SK-N-SH (cell line): Measurements from ENCODE around the gene FXR1. TPM values are rescaled to one million over a fixed set of nuclear protein-coding genes. Genes with fewer than 3 reads are reported as not detected.

Experiments
- CTCF ChIA-PET: fragments of 300-600, 350-600 bp; formaldehyde crosslinking; extraction: SDS; loops from one replicate; lab custom pipeline; 2021; lab: Yijun Ruan, JAX
- POLR2A ChIA-PET: fragments of 350-600 bp; sonication (Branson Sonifier 250); formaldehyde crosslinking; extraction: SDS; loops from one replicate; lab custom pipeline; 2020; ENCODE audit warnings: antibody characterized with exemption, inconsistent platforms; lab: Yijun Ruan, JAX
- DNase-seq: peaks from one replicate; pipeline ENCODE4 v3.0.0; 2012
- H2AFZ ChIP-seq: fragments of 200-600 bp; sonication (generic); 2 replicates; pipeline ENCODE4 v1.8.1; 2016; ENCODE audit warnings: antibody characterized with exemption, mild to moderate bottlenecking, low read depth
- H3F3A ChIP-seq: fragments of 200-600 bp; sonication (generic); replicated peaks from 2 replicates; pipeline ENCODE3; 2016; ENCODE audit warnings: antibody characterized with exemption, mild to moderate bottlenecking; ENCODE audit not compliant: insufficient read depth
- H3K27ac ChIP-seq, 2 experiments: fragments of 200-500 bp in 1 of 2; fragments of 200-600 bp in 1 of 2; sonication (Bioruptor generic) in 1 of 2; sonication (generic), shearing (Covaris generic) in 1 of 2; 2 replicates each; pipeline versions ENCODE4 v1.5.1 to v1.6.1; 2014 to 2016; ENCODE audit warnings: low read depth in 2 of 2, inconsistent platforms in 1 of 2, low read length in 1 of 2, mild to moderate bottlenecking in 1 of 2, mixed read lengths in 1 of 2
- H3K27me3 ChIP-seq: fragments of 200-600 bp; sonication (generic), shearing (Covaris generic); 2 replicates; pipeline ENCODE4 v1.6.1; 2016; ENCODE audit warnings: mixed run types; ENCODE audit not compliant: insufficient read depth
- H3K36me3 ChIP-seq, 2 experiments: fragments of 200-500 bp in 1 of 2; fragments of 200-600 bp in 1 of 2; sonication (Bioruptor generic) in 1 of 2; sonication (generic) in 1 of 2; replicated peaks in 1 of 2; 2 replicates each; pipeline versions ENCODE3 to v1.5.1; 2014 to 2016; ENCODE audit warnings: low read length in 1 of 2, mild to moderate bottlenecking in 1 of 2; ENCODE audit not compliant: insufficient read depth in 2 of 2, control insufficient read depth in 1 of 2
- H3K4me1 ChIP-seq, 2 experiments: fragments of 200-500 bp in 1 of 2; fragments of 200-600 bp in 1 of 2; sonication (Bioruptor generic) in 1 of 2; sonication (generic), shearing (Covaris generic) in 1 of 2; 2 replicates each; pipeline versions ENCODE4 v1.5.1 to v1.6.1; 2014 to 2016; ENCODE audit warnings: low read depth in 1 of 2, low read length in 1 of 2, mixed run types in 1 of 2; ENCODE audit not compliant: insufficient read depth in 2 of 2, control insufficient read depth in 1 of 2
- H3K4me2 ChIP-seq: fragments of 200-600 bp; sonication (generic), shearing (Covaris generic); 2 replicates; pipeline ENCODE4 v1.6.1; 2017; ENCODE audit warnings: mixed run types
- H3K4me3 ChIP-seq, 2 experiments: fragments of 200-500 bp in 1 of 2; fragments of 200-600 bp in 1 of 2; sonication (Bioruptor generic) in 1 of 2; sonication (generic), shearing (Covaris generic) in 1 of 2; 2 replicates each; pipeline versions ENCODE4 v1.5.1 to v1.8.1; 2014 to 2016; ENCODE audit warnings: low read depth in 2 of 2, inconsistent platforms in 1 of 2, low read length in 1 of 2, mild to moderate bottlenecking in 1 of 2, mixed read lengths in 1 of 2, moderate library complexity in 1 of 2
- H3K79me2 ChIP-seq: fragments of 200-600 bp; sonication (generic); 2 replicates; pipeline ENCODE4 v1.8.1; 2017; ENCODE audit warnings: mild to moderate bottlenecking; ENCODE audit not compliant: insufficient read depth
- H3K9ac ChIP-seq: fragments of 200-600 bp; sonication (generic); 2 replicates; pipeline ENCODE4 v1.6.1; 2017; ENCODE audit warnings: mixed run types
- H3K9me2 ChIP-seq: fragments of 200-600 bp; sonication (generic); 2 replicates; pipeline ENCODE4 v1.6.1; 2017; ENCODE audit warnings: mixed run types
- H3K9me3 ChIP-seq: fragments of 200-600 bp; sonication (generic); 2 replicates; pipeline ENCODE4 v1.6.1; 2017; ENCODE audit warnings: mixed run types, mild to moderate bottlenecking, moderate library complexity
- H4K20me1 ChIP-seq: fragments of 200-600 bp; sonication (generic); 2 replicates; pipeline ENCODE4 v1.6.1; 2017; ENCODE audit warnings: mild to moderate bottlenecking, mixed run types; ENCODE audit not compliant: insufficient read depth
- CHD2 ChIP-seq: fragments of 150-350 bp; IDR thresholded peaks from 2 replicates; pipeline ENCODE4 v1.6.1; 2018; ENCODE audit warnings: low read length; ENCODE audit not compliant: partially characterized antibody
- CTCF ChIP-seq: fragments of 200-600 bp; sonication (generic); IDR thresholded peaks from 2 replicates; pipeline ENCODE4 v1.6.1; 2017; ENCODE audit warnings: antibody characterized with exemption, mild to moderate bottlenecking, moderate library complexity
- ELF1 ChIP-seq: IDR thresholded peaks from 2 replicates; pipeline ENCODE4 v1.4.0; 2012
- EP300 ChIP-seq, 2 experiments: IDR thresholded peaks; 2 replicates each; pipeline versions ENCODE4 v1.4.0 to v1.6.1; 2012; ENCODE audit warnings: borderline replicate concordance in 1 of 2, low read depth in 1 of 2, low read length in 1 of 2
- FOXM1 ChIP-seq: IDR thresholded peaks from 2 replicates; pipeline ENCODE4 v1.4.0; 2012; ENCODE audit warnings: low read depth, mild to moderate bottlenecking
- GABPA ChIP-seq: IDR thresholded peaks from 2 replicates; pipeline ENCODE4 v1.4.0; 2012; ENCODE audit warnings: low read depth, mild to moderate bottlenecking
- JUND ChIP-seq: IDR thresholded peaks from 2 replicates; pipeline ENCODE4 v1.4.0; 2012
- MAX ChIP-seq: IDR thresholded peaks from 2 replicates; pipeline ENCODE4 v1.4.0; 2012; ENCODE audit warnings: low read depth
- MXI1 ChIP-seq: IDR thresholded peaks from 2 replicates; pipeline ENCODE4 v1.6.1; 2012; ENCODE audit warnings: mild to moderate bottlenecking, low read depth, low read length, improper control_type of control experiment
- NFIC ChIP-seq: IDR thresholded peaks from 2 replicates; pipeline ENCODE4 v1.4.0; 2012; ENCODE audit warnings: borderline replicate concordance
- NRF1 ChIP-seq: IDR thresholded peaks from 2 replicates; pipeline ENCODE4 v1.6.1; 2012; ENCODE audit warnings: low read depth, mild to moderate bottlenecking, low read length
- PBX3 ChIP-seq: IDR thresholded peaks from 2 replicates; pipeline ENCODE4; 2012
- POLR2AphosphoS5 ChIP-seq: IDR thresholded peaks from 2 replicates; pipeline ENCODE4 v1.6.1; 2012; ENCODE audit warnings: low read depth, low read length
- RCOR1 ChIP-seq: fragments of 150-350 bp; IDR thresholded peaks from 2 replicates; pipeline ENCODE4 v1.6.1; 2017; ENCODE audit warnings: antibody characterized with exemption, low read length
- RFX5 ChIP-seq: IDR thresholded peaks from 2 replicates; pipeline ENCODE4 v1.6.1; 2012; ENCODE audit warnings: mild to moderate bottlenecking, improper control_type of control experiment, low read length
- SIN3A ChIP-seq: IDR thresholded peaks from 2 replicates; pipeline ENCODE4 v1.6.1; 2012; ENCODE audit warnings: low read depth, mild to moderate bottlenecking, low read length, moderate library complexity, borderline replicate concordance
- TAF1 ChIP-seq: IDR thresholded peaks from 2 replicates; pipeline ENCODE4 v1.6.1; 2012; ENCODE audit warnings: low read depth, mild to moderate bottlenecking, low read length, moderate library complexity, borderline replicate concordance
- TCF12 ChIP-seq: IDR thresholded peaks from 2 replicates; pipeline ENCODE4 v1.4.0; 2012
- WGBS: methylation state at CpG from one replicate; pipeline ENCODE4 v1.1.6; 2017; ENCODE audit warnings: low lambda C conversion rate; 5-methylcytosine and 5-hydroxymethylcytosine counted together
- polyA plus RNA-seq, 3 experiments: library from polyadenylated mRNA; depleted of rRNA; stranded (reverse); fragments of >200 nt; gene quantifications; 2 replicates each; pipeline ENCODE4 v1.2.3, GENCODE V29; 2012
- TF ChIP-seq, protein P1 (sequence below): IDR thresholded peaks from 2 replicates; pipeline ENCODE4 v1.4.0; 2012; ENCODE audit warnings: low read depth, borderline replicate concordance

The FXR1 gene
- polyA plus RNA-seq, 1 of the 3 experiments (the other 2 are of a cell fraction) = 114 TPM

- Histone ChIP-seq H3K27me3 (no peaks in the 10 kb centered on the region), H4K20me1 (no peaks in the 10 kb centered on the region), H3K4me1 (peaks cover 4% of the 10 kb centered on the region in 2 experiments; a peak in 1 of 4 replicates), H3K27ac (peak within 1 kb of the TSS; percentile 59 to 88), H3K4me3 (peak within 1 kb of the TSS; percentile 90 to 93), H3F3A (peaks cover 9% of the 10 kb centered on the region), H3K4me2 (peak within 1 kb of the TSS; percentile 91), H3K9me3 (no peaks in the 10 kb centered on the region), H3K36me3 (peaks cover 16 to 27% of the 10 kb centered on the region in 2 experiments), H3K79me2 (peaks cover 40% of the 10 kb centered on the region), H3K9ac (peak within 1 kb of the TSS; percentile 65), H3K9me2 (no peaks in the 10 kb centered on the region), H2AFZ (peak within 1 kb of the TSS; percentile 92)
- POLR2A ChIA-PET = interaction anchor here (0.6 kb wide), 1 partner anchor 1961 kb away, joined by 4 read pairs; no protein-coding TSS in a partner anchor
- peak; percentile 85 for DNase-seq
- peak; percentile 74 for TF ChIP-seq TAF1
- TF ChIP-seq EP300 (IDR thresholded peaks at IDR 0.05; ENCODE audit: borderline replicate concordance in 1 of 2, low read depth in 1 of 2, low read length in 1 of 2) = no peak
- no peak for TF ChIP-seq CTCF
- peak; percentile 35; the same call in 1 of the 2 replicates for TF ChIP-seq NFIC
- peak; percentile 86 for TF ChIP-seq CHD2
- TF ChIP-seq SIN3A = peak; percentile 94
- no peak; the same call in 1 of the 2 replicates for TF ChIP-seq TCF12
- peak; percentile 58 for TF ChIP-seq NRF1
- TF ChIP-seq, protein P1, sequence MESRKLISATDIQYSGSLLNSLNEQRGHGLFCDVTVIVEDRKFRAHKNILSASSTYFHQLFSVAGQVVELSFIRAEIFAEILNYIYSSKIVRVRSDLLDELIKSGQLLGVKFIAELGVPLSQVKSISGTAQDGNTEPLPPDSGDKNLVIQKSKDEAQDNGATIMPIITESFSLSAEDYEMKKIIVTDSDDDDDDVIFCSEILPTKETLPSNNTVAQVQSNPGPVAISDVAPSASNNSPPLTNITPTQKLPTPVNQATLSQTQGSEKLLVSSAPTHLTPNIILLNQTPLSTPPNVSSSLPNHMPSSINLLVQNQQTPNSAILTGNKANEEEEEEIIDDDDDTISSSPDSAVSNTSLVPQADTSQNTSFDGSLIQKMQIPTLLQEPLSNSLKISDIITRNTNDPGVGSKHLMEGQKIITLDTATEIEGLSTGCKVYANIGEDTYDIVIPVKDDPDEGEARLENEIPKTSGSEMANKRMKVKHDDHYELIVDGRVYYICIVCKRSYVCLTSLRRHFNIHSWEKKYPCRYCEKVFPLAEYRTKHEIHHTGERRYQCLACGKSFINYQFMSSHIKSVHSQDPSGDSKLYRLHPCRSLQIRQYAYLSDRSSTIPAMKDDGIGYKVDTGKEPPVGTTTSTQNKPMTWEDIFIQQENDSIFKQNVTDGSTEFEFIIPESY = peak; percentile 78; the same call in 1 of the 2 replicates
- peak; percentile 95 for TF ChIP-seq POLR2AphosphoS5
- no peak; the same call in 1 of the 2 replicates for TF ChIP-seq PBX3
- TF ChIP-seq GABPA = peak; percentile 51; the same call in 1 of the 2 replicates
- TF ChIP-seq RCOR1 = peak; percentile 51
- peak; percentile 89 for TF ChIP-seq MAX
- peak; percentile 92 for TF ChIP-seq MXI1
- no peak for TF ChIP-seq FOXM1
- TF ChIP-seq JUND = no peak
- TF ChIP-seq ELF1 = peak; percentile 58; the same call in 1 of the 2 replicates
- peak; percentile 60; the same call in 1 of the 2 replicates for TF ChIP-seq RFX5
- WGBS = 2% methylated on average over 28 of the region's 43 CpGs
- CTCF ChIA-PET = interaction anchor here (1.1 kb wide), 1 partner anchor 14 kb away, joined by 3 read pairs; no protein-coding TSS in a partner anchor
Measured at GRCh38 chr3:180989291-180990163, 77.1 kb downstream of the FXR1 start, which contains the start of gene DNAJC19. Gene DNAJC19, minus strand, starts transcription at chr3:180989736. Its CDS starts 134 bp downstream, at chr3:180989602.
